Stimulated activated CD4-positive, alpha-beta T cell treated with anti-CD3 and anti-CD28 coated beads, TNF-alpha, amount 100 ng/mL, for 24 hours (primary cell): ENCODE data around the gene SARS1.

ENCODE experiments used
- DNase-seq, 3 experiments: peaks; one replicate each; pipeline ENCODE4 v3.0.0-alpha.2; 2020; ENCODE audit warnings: low read depth in 3 of 3

Gene SARS1

GRCh38 chr1:109262231-109263055 is 48.7 kb downstream of the SARS1 start:
- no peak for DNase-seq

GRCh38 chr1:109263234-109263596 is 49.5 kb downstream of the SARS1 start:
- DNase-seq, result no peak

GRCh38 chr1:109263597-109264378 is 50.1 kb downstream of the SARS1 start:
- DNase-seq, result peak; percentile 57 to 83 (median 61)

DNA sequence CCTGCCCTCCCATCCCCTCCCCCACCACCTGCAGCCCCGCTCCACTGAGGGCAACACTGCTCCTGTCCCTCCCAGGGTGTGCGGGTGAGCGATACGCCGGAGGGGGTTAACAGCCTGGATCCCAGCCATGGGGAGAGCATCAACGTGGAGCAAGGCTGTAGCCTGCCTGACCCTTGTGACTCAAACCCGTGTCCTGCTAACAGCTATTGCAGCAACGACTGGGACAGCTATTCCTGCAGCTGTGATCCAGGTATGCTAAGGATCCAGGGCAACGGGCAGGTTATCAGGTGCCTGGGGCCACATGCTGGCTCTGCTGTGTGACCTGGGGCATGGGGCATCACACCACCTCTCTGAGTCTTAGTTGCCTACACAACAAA is 50.6 kb downstream of the SARS1 start:
- no peak for DNase-seq

GRCh38 chr1:109265016-109265415 is 51.3 kb downstream of the SARS1 start:
- DNase-seq, result no peak

- no peak for DNase-seq
Measured at GRCh38 chr1:109265741-109266330, 52.1 kb downstream of the SARS1 start.

- DNase-seq, result no peak
Measured at GRCh38 chr1:109266965-109267364, 53.2 kb downstream of the SARS1 start.

DNA sequence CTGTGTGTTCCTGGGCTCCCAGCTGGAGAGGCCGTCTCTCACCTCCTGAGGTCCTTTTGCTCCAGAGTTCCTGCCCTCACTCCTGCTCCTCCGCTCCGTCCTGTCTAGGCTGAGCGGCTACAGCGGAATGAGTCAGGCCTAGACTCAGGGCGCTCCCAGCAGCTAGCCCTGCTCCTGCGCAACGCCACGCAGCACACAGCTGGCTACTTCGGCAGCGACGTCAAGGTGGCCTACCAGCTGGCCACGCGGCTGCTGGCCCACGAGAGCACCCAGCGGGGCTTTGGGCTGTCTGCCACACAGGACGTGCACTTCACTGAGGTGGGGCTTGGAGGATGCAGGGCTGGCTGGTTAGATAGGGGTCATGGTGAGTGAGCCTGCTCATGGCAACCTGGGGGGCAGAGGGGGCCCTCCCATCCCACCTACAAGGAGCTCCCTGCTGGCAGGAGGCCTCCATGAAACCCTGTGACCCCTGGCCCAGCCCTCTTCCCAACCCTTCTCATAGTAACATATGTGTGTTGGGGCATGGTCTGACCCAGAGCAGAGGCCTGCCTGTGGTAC is 54.1 kb downstream of the SARS1 start:
- no peak for DNase-seq

DNA sequence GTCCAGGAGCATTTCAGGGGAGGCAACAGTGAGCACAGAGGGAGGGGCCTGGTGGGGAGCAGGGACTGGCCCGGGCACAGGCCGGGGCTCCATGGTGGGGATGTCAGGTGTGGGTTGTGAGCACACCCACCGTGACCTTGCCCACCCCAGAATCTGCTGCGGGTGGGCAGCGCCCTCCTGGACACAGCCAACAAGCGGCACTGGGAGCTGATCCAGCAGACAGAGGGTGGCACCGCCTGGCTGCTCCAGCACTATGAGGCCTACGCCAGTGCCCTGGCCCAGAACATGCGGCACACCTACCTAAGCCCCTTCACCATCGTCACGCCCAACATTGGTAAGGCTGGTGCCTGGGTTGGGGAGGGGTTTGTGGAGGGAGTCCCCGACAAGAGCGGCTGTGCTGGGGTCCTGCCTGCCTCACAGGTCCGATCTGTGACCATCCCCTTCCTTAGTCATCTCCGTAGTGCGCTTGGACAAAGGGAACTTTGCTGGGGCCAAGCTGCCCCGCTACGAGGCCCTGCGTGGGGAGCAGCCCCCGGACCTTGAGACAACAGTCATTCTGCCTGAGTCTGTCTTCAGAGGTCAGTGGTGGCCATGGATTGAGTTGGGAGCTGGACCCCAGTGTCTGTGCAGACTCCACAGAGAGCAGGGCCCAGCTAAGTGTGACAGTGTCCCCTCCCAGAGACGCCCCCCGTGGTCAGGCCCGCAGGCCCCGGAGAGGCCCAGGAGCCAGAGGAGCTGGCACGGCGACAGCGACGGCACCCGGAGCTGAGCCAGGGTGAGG is 54.9 kb downstream of the SARS1 start:
- DNase-seq, result no peak

- no peak for DNase-seq
Measured at GRCh38 chr1:109269212-109269980, 55.7 kb downstream of the SARS1 start.

DNA sequence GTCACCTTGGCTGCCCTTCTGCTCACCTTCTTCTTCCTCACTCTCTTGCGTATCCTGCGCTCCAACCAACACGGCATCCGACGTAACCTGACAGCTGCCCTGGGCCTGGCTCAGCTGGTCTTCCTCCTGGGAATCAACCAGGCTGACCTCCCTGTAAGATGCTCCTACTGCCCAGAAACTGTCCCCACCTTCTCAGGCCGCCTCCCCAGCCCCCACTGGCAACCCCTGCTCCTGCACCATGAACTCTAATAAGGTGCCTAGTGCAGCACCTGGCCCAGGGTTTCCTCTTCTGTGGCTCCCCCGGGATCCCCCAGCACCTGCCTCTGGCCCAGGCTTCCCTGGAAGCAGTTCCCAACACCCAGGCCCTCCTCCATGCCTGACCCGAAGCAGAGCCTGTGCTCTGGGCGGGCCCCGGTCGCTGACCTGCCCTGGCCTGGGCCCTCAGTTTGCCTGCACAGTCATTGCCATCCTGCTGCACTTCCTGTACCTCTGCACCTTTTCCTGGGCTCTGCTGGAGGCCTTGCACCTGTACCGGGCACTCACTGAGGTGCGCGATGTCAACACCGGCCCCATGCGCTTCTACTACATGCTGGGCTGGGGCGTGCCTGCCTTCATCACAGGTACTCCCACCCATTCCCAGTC is 56.4 kb downstream of the SARS1 start:
- DNase-seq, result no peak

DNA sequence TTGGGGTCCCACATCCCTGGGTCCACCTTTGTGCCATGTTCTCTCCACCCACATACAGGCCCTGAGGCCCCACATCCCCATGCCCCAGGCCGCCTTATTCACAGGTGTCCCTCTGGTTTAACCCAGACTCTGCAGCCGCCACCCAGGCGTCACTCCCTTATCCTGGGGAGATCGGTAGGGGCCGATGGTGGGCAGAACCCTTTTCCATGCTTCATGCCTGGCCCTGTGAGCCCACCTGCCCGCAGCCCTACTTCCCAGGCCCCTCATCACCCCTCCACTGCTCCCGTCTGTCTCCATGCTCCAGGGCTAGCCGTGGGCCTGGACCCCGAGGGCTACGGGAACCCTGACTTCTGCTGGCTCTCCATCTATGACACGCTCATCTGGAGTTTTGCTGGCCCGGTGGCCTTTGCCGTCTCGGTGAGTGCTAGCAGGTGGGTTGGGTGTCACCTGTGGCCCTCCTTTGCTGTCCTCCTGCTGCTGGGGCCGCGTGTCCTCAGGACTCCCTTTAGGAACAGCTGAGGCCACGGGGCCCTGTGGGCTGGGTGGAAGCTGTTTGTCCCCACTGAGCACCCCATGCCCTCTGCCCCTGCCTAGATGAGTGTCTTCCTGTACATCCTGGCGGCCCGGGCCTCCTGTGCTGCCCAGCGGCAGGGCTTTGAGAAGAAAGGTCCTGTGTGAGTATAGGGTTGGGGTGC is 57.1 kb downstream of the SARS1 start:
- DNase-seq, result no peak

DNA sequence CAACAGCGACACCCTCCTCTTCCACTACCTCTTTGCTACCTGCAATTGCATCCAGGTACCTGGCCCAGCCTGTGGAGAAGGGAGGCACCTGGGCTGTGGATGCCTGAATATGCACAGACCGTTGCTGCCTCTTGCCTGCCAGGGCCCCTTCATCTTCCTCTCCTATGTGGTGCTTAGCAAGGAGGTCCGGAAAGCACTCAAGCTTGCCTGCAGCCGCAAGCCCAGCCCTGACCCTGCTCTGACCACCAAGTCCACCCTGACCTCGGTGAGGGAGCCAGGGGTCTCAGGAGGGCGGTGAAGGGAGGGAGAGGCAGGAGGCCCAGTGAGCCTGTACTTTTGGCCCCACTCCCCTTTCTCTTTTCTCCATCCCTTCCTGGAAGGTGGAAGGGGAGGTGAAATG is 57.7 kb downstream of the SARS1 start:
- DNase-seq, result no peak

DNA sequence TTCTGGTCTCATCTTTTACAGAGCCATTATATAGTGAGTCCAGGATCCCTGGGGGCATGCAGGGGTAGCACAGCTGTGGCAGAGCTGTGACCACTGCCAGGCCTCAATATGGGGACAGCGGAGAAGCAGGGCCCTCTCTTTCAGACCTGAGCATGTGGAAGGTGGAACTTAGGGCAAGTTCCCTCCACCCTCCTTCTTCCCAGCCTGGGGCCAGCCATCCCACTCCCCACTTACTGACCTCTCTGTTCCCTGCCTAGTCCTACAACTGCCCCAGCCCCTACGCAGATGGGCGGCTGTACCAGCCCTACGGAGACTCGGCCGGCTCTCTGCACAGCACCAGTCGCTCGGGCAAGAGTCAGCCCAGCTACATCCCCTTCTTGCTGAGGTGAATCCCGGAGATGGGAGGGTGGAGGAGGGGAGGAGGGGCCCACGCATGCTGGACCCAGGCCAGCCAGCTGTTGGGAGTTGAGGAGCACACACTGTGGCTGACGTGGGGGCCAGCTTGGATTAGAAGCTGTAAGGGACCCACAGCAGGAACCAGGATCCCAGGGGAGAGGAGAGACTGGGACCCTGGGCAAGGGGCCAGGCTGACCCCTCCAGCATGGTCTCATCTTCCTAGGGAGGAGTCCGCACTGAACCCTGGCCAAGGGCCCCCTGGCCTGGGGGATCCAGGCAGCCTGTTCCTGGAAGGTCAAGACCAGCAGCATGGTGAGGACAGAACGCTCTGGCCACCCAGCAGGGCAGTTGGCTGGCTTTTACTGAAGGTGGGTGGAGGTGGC is 58.5 kb downstream of the SARS1 start:
- DNase-seq, result no peak

GRCh38 chr1:109272831-109273547 is 59.3 kb downstream of the SARS1 start:
- DNase-seq, result no peak

DNA sequence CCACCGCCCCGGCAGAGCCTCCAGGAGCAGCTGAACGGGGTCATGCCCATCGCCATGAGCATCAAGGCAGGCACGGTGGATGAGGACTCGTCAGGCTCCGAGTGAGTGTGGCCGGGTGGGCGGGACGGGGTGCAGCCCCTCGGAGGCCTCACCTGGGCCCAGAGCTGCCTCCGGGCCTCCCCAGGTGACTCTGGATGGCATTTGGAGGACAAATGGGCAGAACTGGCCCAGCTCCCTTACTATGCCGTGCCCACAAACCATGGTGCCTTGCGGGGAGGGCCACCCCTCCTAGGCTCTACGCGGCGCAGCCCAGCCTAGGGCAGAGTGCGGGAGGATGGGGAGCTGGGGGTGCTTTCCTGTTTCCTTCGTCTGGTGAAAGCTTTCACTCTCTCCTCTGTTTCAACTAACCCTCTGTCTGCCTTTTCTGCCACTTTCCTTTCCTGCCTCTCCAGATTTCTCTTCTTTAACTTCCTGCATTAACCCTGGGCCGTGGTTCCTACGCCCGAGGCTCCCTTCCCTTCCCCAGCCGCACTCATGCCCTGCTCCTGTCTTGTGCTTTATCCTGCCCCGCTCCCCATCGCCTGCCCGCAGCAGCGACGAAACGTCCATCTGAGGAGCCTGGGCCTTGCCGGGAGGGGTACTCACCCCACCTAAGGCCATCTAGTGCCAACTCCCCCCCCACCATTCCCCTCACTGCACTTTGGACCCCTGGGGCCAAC is 60.0 kb downstream of the SARS1 start:
- DNase-seq, result no peak
